ENCODE measurements around the gene CENPV.
"Not testable (repeated sequence)": the region's sequence is repeated elsewhere in the genome, so short reads cannot be mapped to it uniquely, and the experiment has no call there.

The CENPV gene

DNA sequence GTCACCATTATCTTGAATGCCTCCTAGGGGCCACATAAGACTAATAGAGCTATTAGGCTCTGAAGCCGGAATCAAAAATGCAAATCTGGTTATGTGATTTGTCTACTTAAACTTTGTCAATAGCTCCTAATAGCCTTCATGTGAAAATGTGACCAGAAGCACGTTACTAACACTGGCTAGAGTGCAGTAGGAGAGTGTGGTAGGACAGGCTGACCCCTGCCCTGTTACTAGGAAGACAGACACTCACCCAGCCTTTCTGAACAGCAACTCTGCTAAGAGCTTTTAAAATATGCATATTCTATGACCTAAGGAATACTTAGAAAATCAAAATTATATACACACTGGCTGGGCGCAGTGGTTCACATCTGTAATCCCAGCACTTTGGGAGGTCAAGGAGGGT lies 26.3 kb downstream of the CENPV start:
- TF ChIP-seq, protein P1, sequence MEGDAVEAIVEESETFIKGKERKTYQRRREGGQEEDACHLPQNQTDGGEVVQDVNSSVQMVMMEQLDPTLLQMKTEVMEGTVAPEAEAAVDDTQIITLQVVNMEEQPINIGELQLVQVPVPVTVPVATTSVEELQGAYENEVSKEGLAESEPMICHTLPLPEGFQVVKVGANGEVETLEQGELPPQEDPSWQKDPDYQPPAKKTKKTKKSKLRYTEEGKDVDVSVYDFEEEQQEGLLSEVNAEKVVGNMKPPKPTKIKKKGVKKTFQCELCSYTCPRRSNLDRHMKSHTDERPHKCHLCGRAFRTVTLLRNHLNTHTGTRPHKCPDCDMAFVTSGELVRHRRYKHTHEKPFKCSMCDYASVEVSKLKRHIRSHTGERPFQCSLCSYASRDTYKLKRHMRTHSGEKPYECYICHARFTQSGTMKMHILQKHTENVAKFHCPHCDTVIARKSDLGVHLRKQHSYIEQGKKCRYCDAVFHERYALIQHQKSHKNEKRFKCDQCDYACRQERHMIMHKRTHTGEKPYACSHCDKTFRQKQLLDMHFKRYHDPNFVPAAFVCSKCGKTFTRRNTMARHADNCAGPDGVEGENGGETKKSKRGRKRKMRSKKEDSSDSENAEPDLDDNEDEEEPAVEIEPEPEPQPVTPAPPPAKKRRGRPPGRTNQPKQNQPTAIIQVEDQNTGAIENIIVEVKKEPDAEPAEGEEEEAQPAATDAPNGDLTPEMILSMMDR (IDR thresholded peaks at IDR 0.05; ENCODE audit: low read depth, low read length): no peak
- no peak for DNase-seq (ENCODE audit: extremely low read depth, low read depth)

GRCh38 chr17:16325964-16326363 lies 27.3 kb downstream of the CENPV start:
- TF ChIP-seq, protein P1 (IDR thresholded peaks at IDR 0.05; ENCODE audit: low read depth, low read length): no peak
- DNase-seq (ENCODE audit: extremely low read depth, low read depth): no peak

- TF ChIP-seq, protein P1 (IDR thresholded peaks at IDR 0.05; ENCODE audit: low read depth, low read length): no peak
- DNase-seq (ENCODE audit: extremely low read depth, low read depth): peak; percentile 64
Measured at GRCh38 chr17:16322636-16323035, 30.6 kb downstream of the CENPV start.

DNA sequence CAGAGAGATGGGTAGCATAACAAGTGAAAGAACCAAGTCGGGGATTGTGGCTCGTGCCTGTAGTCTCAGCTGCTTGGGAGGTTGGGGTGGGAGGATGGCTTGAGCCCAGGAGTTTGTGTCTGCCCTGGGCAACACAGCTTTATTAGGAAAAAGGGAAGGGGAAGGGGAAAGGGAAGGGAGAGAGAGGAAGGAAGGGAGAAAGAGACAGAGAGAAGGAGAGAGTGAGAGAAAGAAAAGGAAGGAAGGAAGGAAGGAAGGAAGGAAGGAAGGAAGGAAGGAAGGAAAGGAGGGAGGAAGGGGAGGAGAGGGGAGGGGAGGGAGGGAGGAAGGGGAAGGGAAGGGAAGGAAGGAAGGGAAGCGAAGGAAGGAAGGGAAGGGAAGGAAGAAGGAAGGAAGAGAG lies 33.3 kb downstream of the CENPV start:
- no peak for DNase-seq (ENCODE audit: extremely low read depth, low read depth)
- TF ChIP-seq, protein P1 (IDR thresholded peaks at IDR 0.05; ENCODE audit: low read depth, low read length): no peak

GRCh38 chr17:16314859-16315258 lies 38.4 kb downstream of the CENPV start:
- DNase-seq (ENCODE audit: extremely low read depth, low read depth): no peak
- TF ChIP-seq, protein P1 (IDR thresholded peaks at IDR 0.05; ENCODE audit: low read depth, low read length): no peak

GRCh38 chr17:16314189-16314588 lies 39.1 kb downstream of the CENPV start:
- TF ChIP-seq, protein P1 (IDR thresholded peaks at IDR 0.05; ENCODE audit: low read depth, low read length): no peak
- no peak for DNase-seq (ENCODE audit: extremely low read depth, low read depth)

- TF ChIP-seq, protein P1 (IDR thresholded peaks at IDR 0.05; ENCODE audit: low read depth, low read length): no peak
- no peak for DNase-seq (ENCODE audit: extremely low read depth, low read depth)
Measured at GRCh38 chr17:16313139-16314090, 39.9 kb downstream of the CENPV start.

GRCh38 chr17:16312061-16312460 lies 41.2 kb downstream of the CENPV start:
- not testable (repeated sequence) for DNase-seq (ENCODE audit: extremely low read depth, low read depth)
